ENCODE data around the gene ADAMTS6.

ADAMTS6 gene

GRCh38 chr5:65271906-65272305 lies 209.8 kb downstream of the ADAMTS6 start:
- no peak overlapping the region for H3K4me3 ChIP-seq (ENCODE audit: low read depth, low read length)
- no peak for DNase-seq (ENCODE audit: low read depth)
- TF ChIP-seq, protein P1, sequence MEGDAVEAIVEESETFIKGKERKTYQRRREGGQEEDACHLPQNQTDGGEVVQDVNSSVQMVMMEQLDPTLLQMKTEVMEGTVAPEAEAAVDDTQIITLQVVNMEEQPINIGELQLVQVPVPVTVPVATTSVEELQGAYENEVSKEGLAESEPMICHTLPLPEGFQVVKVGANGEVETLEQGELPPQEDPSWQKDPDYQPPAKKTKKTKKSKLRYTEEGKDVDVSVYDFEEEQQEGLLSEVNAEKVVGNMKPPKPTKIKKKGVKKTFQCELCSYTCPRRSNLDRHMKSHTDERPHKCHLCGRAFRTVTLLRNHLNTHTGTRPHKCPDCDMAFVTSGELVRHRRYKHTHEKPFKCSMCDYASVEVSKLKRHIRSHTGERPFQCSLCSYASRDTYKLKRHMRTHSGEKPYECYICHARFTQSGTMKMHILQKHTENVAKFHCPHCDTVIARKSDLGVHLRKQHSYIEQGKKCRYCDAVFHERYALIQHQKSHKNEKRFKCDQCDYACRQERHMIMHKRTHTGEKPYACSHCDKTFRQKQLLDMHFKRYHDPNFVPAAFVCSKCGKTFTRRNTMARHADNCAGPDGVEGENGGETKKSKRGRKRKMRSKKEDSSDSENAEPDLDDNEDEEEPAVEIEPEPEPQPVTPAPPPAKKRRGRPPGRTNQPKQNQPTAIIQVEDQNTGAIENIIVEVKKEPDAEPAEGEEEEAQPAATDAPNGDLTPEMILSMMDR (conservative IDR thresholded peaks at IDR 0.05; ENCODE audit: low read depth, low read length) = no peak

DNA sequence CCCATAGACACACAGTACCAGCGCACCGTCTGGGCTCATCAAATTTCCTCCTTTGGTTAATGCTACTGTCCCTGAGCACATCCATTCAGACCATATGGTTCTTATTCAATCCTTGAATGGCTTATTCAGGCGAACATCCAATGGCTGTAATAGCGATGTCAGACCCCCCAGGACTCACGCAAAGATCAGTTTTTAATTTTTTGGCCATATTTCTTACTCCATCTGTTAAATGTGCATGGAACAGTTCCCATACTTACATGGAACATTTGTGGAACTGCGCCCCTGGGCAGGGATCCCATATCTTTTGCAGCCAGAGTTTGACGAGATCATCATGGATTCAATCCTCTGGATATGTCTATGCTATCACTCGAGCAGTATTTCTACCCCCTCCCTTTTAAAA lies 213.2 kb downstream of the ADAMTS6 start:
- TF ChIP-seq, protein P1 (conservative IDR thresholded peaks at IDR 0.05; ENCODE audit: low read depth, low read length) = no peak
- H3K4me3 ChIP-seq (ENCODE audit: low read depth, low read length) = no peak overlapping the region
- no peak for DNase-seq (ENCODE audit: low read depth)

DNA sequence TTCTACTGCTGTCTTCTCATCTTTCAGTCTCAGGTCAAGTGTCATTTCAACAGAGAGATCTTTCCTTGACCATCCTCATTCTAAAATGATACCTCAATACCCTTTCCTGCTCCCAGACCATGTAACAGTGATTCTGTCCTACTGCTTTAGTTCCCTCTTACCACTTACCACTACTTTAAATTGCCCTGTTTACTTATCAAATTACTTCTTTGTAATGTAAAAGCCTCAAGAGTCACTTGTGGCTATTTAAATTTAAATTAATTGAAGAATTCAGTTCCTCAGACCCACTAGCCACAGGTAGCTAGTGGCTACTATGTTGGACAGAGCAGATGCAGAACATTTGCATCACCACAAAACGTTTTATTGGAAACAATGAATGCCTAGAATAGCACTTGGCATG lies 217.3 kb downstream of the ADAMTS6 start:
- no peak overlapping the region for H3K4me3 ChIP-seq (ENCODE audit: low read depth, low read length)
- TF ChIP-seq, protein P1 (conservative IDR thresholded peaks at IDR 0.05; ENCODE audit: low read depth, low read length) = no peak
- no peak for DNase-seq (ENCODE audit: low read depth)

DNA sequence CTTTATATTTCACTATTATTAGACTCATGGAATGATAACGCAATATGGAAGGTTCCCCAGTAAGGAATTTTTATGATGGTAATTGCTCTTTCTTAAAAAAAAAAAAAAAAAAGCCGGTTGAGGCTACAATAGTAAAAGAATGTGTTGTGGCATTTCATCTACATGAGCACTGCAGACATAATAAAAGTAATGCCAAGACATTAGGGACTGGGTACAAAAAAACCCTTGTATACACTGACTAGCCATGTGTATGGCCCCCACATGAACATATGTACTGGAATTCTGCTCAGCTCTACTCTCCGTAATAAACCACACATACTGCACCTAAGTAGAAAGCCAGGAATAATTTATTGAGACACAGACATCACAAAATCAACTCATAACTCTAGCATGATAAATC lies 218.4 kb downstream of the ADAMTS6 start:
- no peak overlapping the region for H3K4me3 ChIP-seq (ENCODE audit: low read depth, low read length)
- peak; percentile 12 for DNase-seq (ENCODE audit: low read depth)
- TF ChIP-seq, protein P1 (conservative IDR thresholded peaks at IDR 0.05; ENCODE audit: low read depth, low read length) = no peak

- peak overlapping the region; percentile 3 for H3K4me3 ChIP-seq (ENCODE audit: low read depth, low read length)
- DNase-seq (ENCODE audit: low read depth) = peak; percentile 94
- TF ChIP-seq, protein P1 (conservative IDR thresholded peaks at IDR 0.05; ENCODE audit: low read depth, low read length) = no peak
These were observed 219.1 kb downstream of the ADAMTS6 start for GRCh38 chr5:65262649-65263059.

DNA sequence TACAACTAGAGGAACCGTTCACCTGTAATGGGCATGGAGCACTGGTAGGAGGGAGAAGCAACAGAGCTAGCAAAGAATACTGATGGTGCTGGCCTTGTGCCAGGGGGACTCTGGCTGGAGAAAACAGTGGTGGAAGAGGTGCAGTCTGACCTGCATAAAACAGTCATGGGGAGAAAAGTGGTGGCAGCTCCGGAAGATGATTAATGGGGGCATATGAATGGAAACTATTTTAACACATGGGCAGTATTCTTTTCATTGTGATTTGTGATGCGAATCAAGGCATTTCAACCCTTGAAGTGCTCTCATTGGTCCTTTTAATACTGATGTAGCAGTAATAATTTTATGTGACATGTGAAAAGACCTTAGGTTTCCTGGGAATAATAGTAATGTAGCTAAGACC lies 219.6 kb downstream of the ADAMTS6 start:
- peak; percentile 15 for DNase-seq (ENCODE audit: low read depth)
- TF ChIP-seq, protein P1 (conservative IDR thresholded peaks at IDR 0.05; ENCODE audit: low read depth, low read length) = no peak

GRCh38 chr5:65261499-65261898 lies 220.2 kb downstream of the ADAMTS6 start:
- DNase-seq (ENCODE audit: low read depth) = no peak
- TF ChIP-seq, protein P1 (conservative IDR thresholded peaks at IDR 0.05; ENCODE audit: low read depth, low read length) = no peak

More for the DNA sequence above, 219.6 kb downstream of the ADAMTS6 start:
- H3K4me3 ChIP-seq (ENCODE audit: low read depth, low read length) = no peak overlapping the region

More at GRCh38 chr5:65261499-65261898, 220.2 kb downstream of the ADAMTS6 start:
- H3K4me3 ChIP-seq (ENCODE audit: low read depth, low read length) = no peak overlapping the region

All from choroid plexus epithelial cell (primary cell).